Aorta (tissue), 5 donors: ENCODE data around the gene VAV2. TPM values are rescaled to one million over a fixed set of nuclear protein-coding genes. Genes with fewer than 3 reads are reported as not detected.
A peak's percentile ranks its signal among the peaks of the same experiment; 100 is the strongest.
"Not testable (repeated sequence)": the region's sequence is repeated elsewhere in the genome, so short reads cannot be mapped to it uniquely, and the experiment has no call there.

ENCODE experiments used
- ATAC-seq: fragments of 200-7000 bp; cut with Tn5 transposase; one replicate; pipeline ENCODE4 v1.9.1; 2022; ENCODE audit warnings: moderate library complexity; ENCODE audit not compliant: low FRiP score
- DNase-seq, 2 donors: peaks; one replicate each; pipeline ENCODE4 v3.0.0-alpha.2; 2020
- H3K27ac ChIP-seq, 2 donors: one replicate each; pipeline ENCODE4 v1.5.1; 2013; ENCODE audit warnings: low read length in 2 of 2, mild to moderate bottlenecking in 2 of 2, moderate library complexity in 2 of 2, control low read depth in 1 of 2, inconsistent platforms in 1 of 2, low read depth in 1 of 2
- H3K27me3 ChIP-seq, 2 donors: one replicate each; pipeline ENCODE4 v1.6.1; 2013; ENCODE audit warnings: control low read depth in 1 of 2, low read length in 1 of 2, mild to moderate bottlenecking in 1 of 2, moderate library complexity in 1 of 2; ENCODE audit not compliant: insufficient read depth in 2 of 2, control insufficient read depth in 1 of 2
- H3K36me3 ChIP-seq, 2 donors: one replicate each; pipeline ENCODE4 v1.6.1; 2013; ENCODE audit warnings: control low read depth in 1 of 2, low read length in 1 of 2, mild to moderate bottlenecking in 1 of 2; ENCODE audit not compliant: insufficient read depth in 2 of 2, control insufficient read depth in 1 of 2
- H3K4me1 ChIP-seq, 2 donors: one replicate each; pipeline ENCODE4 v1.6.1; 2013; ENCODE audit warnings: low read length in 2 of 2, control low read depth in 1 of 2, mild to moderate bottlenecking in 1 of 2, moderate library complexity in 1 of 2; ENCODE audit not compliant: insufficient read depth in 2 of 2, control insufficient read depth in 1 of 2
- H3K4me3 ChIP-seq, 2 donors: one replicate each; pipeline ENCODE4 v1.5.1; 2013; ENCODE audit warnings: low read length in 2 of 2, control low read depth in 1 of 2, mild to moderate bottlenecking in 1 of 2
- H3K9me3 ChIP-seq: one replicate; pipeline ENCODE4 v1.6.1; 2013; ENCODE audit warnings: mild to moderate bottlenecking, low read length; ENCODE audit not compliant: control insufficient read depth
- WGBS, 2 donors: extraction: QIAGEN DNeasy Blood & Tissue Kit; methylation state at CpG; one replicate each; pipeline ENCODE4 v1.1.7; 2013; 5-methylcytosine and 5-hydroxymethylcytosine counted together
- intact Hi-C, 2 donors: fragments of 100-400 bp; cut with DNase I; formaldehyde crosslinking; loops; one replicate each; pipeline versions ENCODE4 v1.14.2 to v1.15.0; 2022
- polyA plus RNA-seq, 2 donors: library from polyadenylated mRNA; stranded (reverse); fragments of 200-250 nt; gene quantifications; one replicate each; pipeline ENCODE4 v1.2.3, GENCODE V29; 2013
- total RNA-seq, 2 donors: library from RNA; stranded (reverse); fragmentation: NEBNext Ultra II Directional; extraction: Animal tissue kit (Norgen Biotek cat#: 25700); gene quantifications; one replicate each; pipeline ENCODE4 v1.2.1, GENCODE V29; 2021
- donor health status: healthy with polysubstance abuse.
- donor health status: Bipolar disorder and iron deficiency.
- donor health status: DM: no; HTN: no; CAD: no.
- donor health status: DM: no; HTN: no; CAD: no.
- donor health status: DM: yes; HTN: yes; CAD: no.

Gene VAV2
- total and polyA plus RNA-seq, 4 donors, result 9.0 to 25.4 (median 11.8) TPM

DNA sequence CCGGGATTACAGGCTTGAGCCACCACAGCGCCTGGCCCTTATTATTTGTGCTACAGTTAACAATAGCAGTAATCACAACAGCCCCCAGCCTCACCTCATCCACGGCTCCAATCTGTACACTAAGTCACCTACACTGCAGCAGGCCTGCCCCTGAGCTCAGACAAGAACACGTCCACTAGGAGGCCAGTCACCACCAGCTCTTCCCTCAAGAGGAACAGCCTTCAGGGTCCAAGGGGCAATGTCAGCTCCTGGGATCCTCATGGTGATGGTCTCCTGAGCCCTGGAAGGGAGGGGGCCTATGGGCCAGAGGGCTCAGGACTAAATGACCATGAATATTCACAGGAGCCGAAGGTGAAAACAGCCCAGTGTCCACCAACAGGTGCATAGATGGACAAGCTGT lies 67.7 kb downstream of the VAV2 start:
- no peak for DNase-seq
- 93 to 96% methylated on average over 5 of the region's 5 CpGs for WGBS, 2 donors
- ATAC-seq, result no peak

DNA sequence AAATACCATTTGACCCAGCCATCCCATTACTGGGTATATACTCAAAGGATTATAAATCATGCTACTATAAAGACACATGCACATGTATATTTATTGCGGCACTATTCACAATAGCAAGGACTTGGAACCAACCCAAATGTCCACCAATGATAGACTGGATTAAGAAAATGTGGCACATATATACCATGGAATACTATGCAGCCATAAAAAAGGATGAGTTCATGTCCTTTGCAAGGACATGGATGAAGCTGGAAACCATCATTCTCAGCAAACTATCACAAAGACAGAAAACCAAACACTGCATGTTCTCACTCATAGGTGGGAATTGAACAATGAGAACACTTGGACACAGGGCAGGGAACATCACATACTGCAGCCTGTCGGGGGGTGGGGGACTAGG lies 68.5 kb downstream of the VAV2 start:
- H3K9me3 ChIP-seq, H3K27ac ChIP-seq, H3K36me3 ChIP-seq, intact Hi-C loops, H3K4me3 ChIP-seq, ATAC-seq, H3K4me1 ChIP-seq, H3K27me3 ChIP-seq, DNase-seq: not testable (repeated sequence)
- WGBS, 2 donors, result 93 to 97% methylated on average over 2 of the region's 2 CpGs

More for the DNA sequence above, 67.7 kb downstream of the VAV2 start:
- H3K9me3 ChIP-seq, result no peaks in the 10 kb centered on the region
- no peak overlapping the region for H3K4me3 ChIP-seq
- no peaks in the 10 kb centered on the region for H3K4me1 ChIP-seq
- H3K27ac ChIP-seq, result no peak overlapping the region
- intact Hi-C loops, result no loop called here
- H3K36me3 ChIP-seq, result no peaks in the 10 kb centered on the region
- H3K27me3 ChIP-seq, result no peaks in the 10 kb centered on the region

DNA sequence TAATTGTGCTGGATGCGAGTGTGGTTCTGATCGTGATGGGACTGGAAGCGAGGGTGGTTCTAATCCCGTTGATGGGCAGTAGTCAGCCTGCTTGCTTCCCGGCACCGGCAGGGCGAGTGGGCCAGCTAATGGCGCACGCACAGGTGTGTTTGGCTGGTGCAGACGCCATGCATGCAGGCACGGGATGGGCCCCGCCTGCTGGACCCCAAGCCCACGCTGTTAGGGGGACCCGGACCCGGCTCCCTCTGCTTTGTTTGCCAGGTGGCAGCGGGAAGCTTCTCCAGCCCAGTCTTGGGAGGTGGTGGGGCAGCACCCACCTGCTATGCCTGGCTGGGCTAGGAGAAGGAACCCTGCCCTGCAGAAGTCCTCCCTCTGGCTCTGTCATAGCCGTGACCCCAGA lies 70.3 kb downstream of the VAV2 start:
- H3K4me3 ChIP-seq, result no peak overlapping the region
- DNase-seq (no peak), ATAC-seq (no peak)
- H3K9me3 ChIP-seq, result no peaks in the 10 kb centered on the region
- no peaks in the 10 kb centered on the region for H3K27me3 ChIP-seq
- H3K4me1 ChIP-seq, result no peaks in the 10 kb centered on the region
- H3K36me3 ChIP-seq, result no peaks in the 10 kb centered on the region
- intact Hi-C loops, result no loop called here
- H3K27ac ChIP-seq, result no peak overlapping the region
- 94% methylated on average over 17 of the region's 17 CpGs for WGBS, 2 donors

DNA sequence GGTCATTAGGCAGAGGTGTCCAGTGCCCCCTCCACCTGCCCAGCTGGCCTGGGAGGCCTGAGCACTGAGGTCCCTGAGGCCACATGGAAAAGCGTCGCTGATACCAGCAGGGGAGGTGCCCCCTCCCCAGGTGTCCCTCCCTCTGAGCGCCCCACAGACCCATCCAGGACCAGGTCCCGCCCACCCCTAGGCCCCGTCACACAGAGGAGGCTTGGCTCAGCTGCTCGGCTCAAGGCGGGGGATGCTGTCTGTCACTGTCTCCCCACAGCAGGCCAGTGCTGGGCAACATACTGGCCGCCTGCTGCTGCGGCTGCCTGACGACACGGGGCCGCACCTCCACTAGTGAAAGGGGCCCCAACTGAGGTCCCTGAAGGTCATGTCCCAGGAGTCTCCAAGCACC lies 71.7 kb downstream of the VAV2 start:
- Histone ChIP-seq H3K27me3 (no peaks in the 10 kb centered on the region), H3K4me1 (no peaks in the 10 kb centered on the region), H3K27ac (no peak overlapping the region), H3K9me3 (no peaks in the 10 kb centered on the region), H3K4me3 (no peak overlapping the region), H3K36me3 (no peaks in the 10 kb centered on the region)
- intact Hi-C loops, result no loop called here
- DNase-seq, result no peak
- no peak for ATAC-seq
- 97 to 98% methylated on average over 12 of the region's 12 CpGs for WGBS, 2 donors

DNA sequence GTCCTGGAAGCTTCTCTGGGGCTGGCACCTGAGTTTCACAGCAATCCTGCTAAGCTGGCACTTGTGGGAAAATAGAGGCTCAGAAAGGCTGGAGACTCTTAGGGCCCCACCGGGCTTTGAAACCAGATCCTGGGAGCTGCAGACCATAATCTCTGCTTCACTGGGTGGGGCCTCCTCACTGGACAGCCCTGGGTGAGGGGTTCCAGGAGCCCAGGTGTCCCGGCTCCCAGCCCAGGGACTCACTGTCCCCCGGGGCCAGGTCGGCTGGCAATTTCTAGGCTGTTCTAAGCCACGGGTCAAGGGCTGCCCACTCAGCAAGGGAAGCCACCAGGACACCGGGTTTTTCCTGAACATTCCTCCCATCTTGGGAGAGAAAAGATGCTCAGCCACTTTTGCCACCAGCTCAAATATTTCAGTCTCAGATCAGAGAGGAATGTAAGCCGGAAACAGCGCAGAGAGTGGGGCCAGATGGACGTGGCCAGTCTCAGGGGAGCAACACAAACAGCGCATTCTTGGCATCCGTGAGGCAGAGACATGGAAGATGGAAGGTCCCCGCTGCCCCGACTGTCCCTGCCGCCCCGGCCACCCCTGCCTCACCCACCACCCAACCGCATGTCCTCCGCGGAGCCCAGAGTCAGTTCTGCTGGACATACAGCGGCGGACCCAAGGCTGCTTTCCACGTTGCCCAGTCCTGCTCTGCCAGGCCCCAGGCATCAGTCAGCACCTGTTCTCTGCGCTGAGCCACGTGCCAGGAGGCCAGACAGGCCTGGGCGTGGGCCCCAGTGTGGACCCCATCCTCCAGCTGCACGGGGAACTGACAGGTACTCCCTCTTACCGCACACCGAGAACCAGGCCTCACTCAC lies 72.6 kb downstream of the VAV2 start:
- Histone ChIP-seq H3K4me1 (no peaks in the 10 kb centered on the region), H3K4me3 (no peak overlapping the region), H3K27me3 (no peaks in the 10 kb centered on the region), H3K9me3 (no peaks in the 10 kb centered on the region), H3K36me3 (no peaks in the 10 kb centered on the region), H3K27ac (no peak overlapping the region)
- WGBS, 2 donors, result 73 to 77% methylated on average over 27 of the region's 27 CpGs
- intact Hi-C loops, result no loop called here
- no peak for DNase-seq
- peak; percentile 34 for ATAC-seq

DNA sequence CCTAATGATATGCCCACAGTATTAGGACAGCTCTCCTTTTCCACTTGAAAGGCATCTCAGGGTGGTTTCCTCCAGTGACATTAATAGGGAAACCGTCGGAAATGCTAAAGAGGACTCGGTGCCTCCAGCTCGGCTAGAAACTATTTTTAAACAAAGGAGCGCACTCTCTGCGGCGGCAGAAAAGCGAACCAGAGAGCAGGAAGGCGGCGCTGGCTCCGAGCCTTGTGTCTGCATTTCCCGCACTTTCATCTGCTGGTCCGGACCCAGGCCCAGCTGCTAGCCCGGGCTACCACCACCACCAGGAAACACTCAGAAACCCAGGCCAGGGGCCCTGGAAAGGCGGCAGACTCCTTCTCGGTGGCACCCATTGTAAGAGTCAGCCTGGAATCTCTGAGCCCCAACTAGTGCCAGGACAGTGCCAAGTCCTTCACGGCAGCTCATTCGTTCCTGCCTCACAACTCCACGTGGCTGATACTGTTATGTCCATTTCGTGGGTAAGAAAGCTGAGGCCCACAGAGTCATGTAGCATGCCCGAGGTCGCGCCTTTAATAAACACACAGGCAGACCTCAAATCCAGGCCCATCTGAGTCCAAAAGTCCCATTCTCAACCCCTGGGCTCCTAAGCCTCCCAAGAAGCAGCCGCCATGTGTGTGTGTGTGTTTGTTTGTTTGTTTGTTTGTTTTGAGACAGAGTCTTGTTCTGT lies 73.9 kb downstream of the VAV2 start:
- no peaks in the 10 kb centered on the region for H3K4me1 ChIP-seq
- 29 to 30% methylated on average over 24 of the region's 24 CpGs for WGBS, 2 donors
- ATAC-seq (no peak), DNase-seq (no peak)
- H3K27me3 ChIP-seq, result no peaks in the 10 kb centered on the region
- no peaks in the 10 kb centered on the region for H3K36me3 ChIP-seq
- H3K4me3 ChIP-seq, result no peak overlapping the region
- intact Hi-C loops, result no loop called here
- no peaks in the 10 kb centered on the region for H3K9me3 ChIP-seq
- H3K27ac ChIP-seq, result no peak overlapping the region

DNA sequence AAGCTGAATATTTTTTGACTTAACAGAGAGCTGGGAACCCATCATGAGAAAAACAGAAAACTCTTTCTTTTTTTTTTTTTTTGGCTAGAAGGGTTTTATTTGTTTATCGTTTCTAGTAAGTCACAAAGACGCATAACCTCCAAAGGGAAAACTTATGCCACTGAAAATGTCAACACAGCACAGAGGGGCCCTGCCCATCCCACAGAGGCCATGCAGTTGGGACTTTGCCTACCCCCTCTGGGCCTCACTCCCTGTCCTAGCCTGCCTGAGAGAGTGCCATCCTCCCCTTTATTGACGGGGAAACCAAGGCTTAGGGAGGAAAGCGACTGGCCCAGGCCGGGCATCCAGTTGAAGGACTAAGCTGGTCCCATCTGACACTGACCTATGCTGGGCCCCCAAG lies 74.7 kb downstream of the VAV2 start:
- 82 to 96% methylated on average over 5 of the region's 5 CpGs for WGBS, 2 donors
- Histone ChIP-seq H3K9me3 (no peaks in the 10 kb centered on the region), H3K27ac (no peak overlapping the region), H3K4me1 (no peaks in the 10 kb centered on the region), H3K27me3 (no peaks in the 10 kb centered on the region), H3K4me3 (no peak overlapping the region), H3K36me3 (no peaks in the 10 kb centered on the region)
- intact Hi-C loops, result no loop called here
- ATAC-seq, result no peak
- no peak for DNase-seq

DNA sequence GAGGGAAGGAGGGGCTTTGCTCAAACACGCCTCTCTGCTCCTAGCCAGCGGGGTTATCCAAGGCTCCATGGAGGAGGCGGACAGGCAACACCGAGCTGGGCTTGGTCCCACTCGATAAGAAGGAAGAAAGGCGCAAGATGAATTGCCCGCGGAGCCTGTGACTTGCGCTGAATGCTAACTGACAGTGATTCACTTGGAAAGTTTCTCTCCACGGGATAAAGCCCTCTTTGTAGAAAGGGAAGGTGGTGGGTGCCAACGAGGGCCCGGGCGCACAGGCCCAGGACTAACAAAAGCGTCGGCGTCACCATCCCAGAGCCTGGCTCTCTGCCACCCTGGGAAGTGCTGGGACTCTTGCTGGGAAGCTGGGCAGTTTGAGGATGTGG lies 76.0 kb downstream of the VAV2 start:
- intact Hi-C loops, result no loop called here
- Histone ChIP-seq H3K27me3 (no peaks in the 10 kb centered on the region), H3K9me3 (no peaks in the 10 kb centered on the region), H3K4me3 (no peak overlapping the region), H3K27ac (no peak overlapping the region), H3K36me3 (no peaks in the 10 kb centered on the region), H3K4me1 (no peaks in the 10 kb centered on the region)
- DNase-seq, result no peak
- 57 to 65% methylated on average over 16 of the region's 16 CpGs for WGBS, 2 donors
- ATAC-seq, result no peak
